ENCODE measurements around the gene ZIK1. TPM values are rescaled to one million over a fixed set of nuclear protein-coding genes. Genes with fewer than 3 reads are reported as not detected.

ZIK1 gene
- total RNA-seq, 1 experiment from 2014 or later = not detected

- Histone ChIP-seq H3K4me1 (ENCODE audit: control insufficient read depth in 1 of 2, insufficient read depth in 2 of 2, low read length in 2 of 2) (no peaks in the 10 kb centered on the region), H3K9ac (ENCODE audit: low read length) (no peak overlapping the region), H3K9me2 (ENCODE audit: insufficient read depth) (no peaks in the 10 kb centered on the region), H4K20me1 (ENCODE audit: insufficient read depth) (no peaks in the 10 kb centered on the region), H3K36me3 (ENCODE audit: control insufficient read depth in 1 of 2, insufficient read depth in 2 of 2, low read length in 2 of 2) (no peaks in the 10 kb centered on the region), H3K4me2 (ENCODE audit: low read length) (no peak overlapping the region), H2AFZ (ENCODE audit: low read depth, low read length, poor library complexity, severe bottlenecking) (no peak overlapping the region), H3K27me3 (ENCODE audit: insufficient read depth, low read length) (no peaks in the 10 kb centered on the region), H3K79me2 (ENCODE audit: insufficient read depth, low read length) (no peaks in the 10 kb centered on the region), H3K27ac (ENCODE audit: low read depth, low read length) (no peak overlapping the region), H3K9me3 (ENCODE audit: control insufficient read depth in 1 of 2, insufficient read depth in 1 of 2, low read depth in 1 of 2, low read length in 2 of 2) (peaks cover 41 to 50% of the 10 kb centered on the region in 2 experiments; a peak in 2 of 4 replicates), H3K4me3 (replicated peaks in 1 of 2; ENCODE audit: low read depth in 1 of 2, low read length in 2 of 2) (no peak overlapping the region)
- CTCF ChIA-PET = no interaction called here
- BruUV-seq (replicated peaks) = no TSS peak
- no peak for ATAC-seq
- TF ChIP-seq TCF7L2 (IDR thresholded peaks at IDR 0.05; ENCODE audit: borderline replicate concordance, extremely low read depth, insufficient read depth, insufficient read length) = no peak
- peak; percentile 98 for TF ChIP-seq CBX3 (IDR thresholded peaks at IDR 0.05; ENCODE audit: low read depth)
- TF ChIP-seq RAD21 (IDR thresholded peaks at IDR 0.05; ENCODE audit: low read depth) = 0 out of 2 replicates have a peak, but pooled peaks have one; percentile 19
- POLR2A ChIA-PET = no interaction called here
- RAD21 ChIA-PET (ENCODE audit: low non-redundant PET in 1 of 2, low total read pairs in 2 of 2, uncharacterized antibody in 2 of 2, unreplicated experiment in 2 of 2) = no interaction called here
- intact Hi-C loops (cut with micrococcal nuclease) = no loop called here
- peak; percentile 34 for DNase-seq (ENCODE audit: low read depth, low spot score)
These were observed 17.3 kb upstream of the ZIK1 start for GRCh38 chr19:57566396-57567265.

DNA sequence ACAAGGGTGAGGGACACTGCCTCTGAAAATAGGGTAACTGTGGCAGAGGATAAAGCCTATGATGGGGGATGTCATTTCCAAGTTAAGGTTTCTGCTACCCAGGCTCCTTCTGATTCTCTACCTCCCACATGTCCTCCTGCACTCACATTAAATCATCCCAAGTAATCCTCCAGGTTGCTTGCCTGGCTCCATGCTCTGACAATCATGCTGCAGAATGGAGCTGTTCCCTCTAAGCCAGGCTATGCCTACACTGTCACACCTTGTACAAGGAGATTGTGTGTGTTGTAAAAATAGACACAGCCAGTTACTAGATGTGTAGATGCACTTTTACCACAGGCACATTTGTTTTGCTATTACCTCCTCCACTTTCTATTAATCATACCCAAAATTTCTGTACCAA is 13.2 kb upstream of the ZIK1 start:
- Histone ChIP-seq H3K4me3 (replicated peaks in 1 of 2; ENCODE audit: low read depth in 1 of 2, low read length in 2 of 2) (no peak overlapping the region), H4K20me1 (ENCODE audit: insufficient read depth) (no peaks in the 10 kb centered on the region), H3K4me2 (ENCODE audit: low read length) (no peak overlapping the region), H3K79me2 (ENCODE audit: insufficient read depth, low read length) (no peaks in the 10 kb centered on the region), H3K9me3 (ENCODE audit: control insufficient read depth in 1 of 2, insufficient read depth in 1 of 2, low read depth in 1 of 2, low read length in 2 of 2) (peaks cover 64 to 76% of the 10 kb centered on the region in 2 experiments; a peak in 2 of 4 replicates), H3K27ac (ENCODE audit: low read depth, low read length) (no peak overlapping the region), H3K9ac (ENCODE audit: low read length) (no peak overlapping the region), H2AFZ (ENCODE audit: low read depth, low read length, poor library complexity, severe bottlenecking) (no peak overlapping the region), H3K36me3 (ENCODE audit: control insufficient read depth in 1 of 2, insufficient read depth in 2 of 2, low read length in 2 of 2) (peaks cover 15 to 29% of the 10 kb centered on the region in 2 experiments), H3K4me1 (ENCODE audit: control insufficient read depth in 1 of 2, insufficient read depth in 2 of 2, low read length in 2 of 2) (no peaks in the 10 kb centered on the region), H3K9me2 (ENCODE audit: insufficient read depth) (no peaks in the 10 kb centered on the region), H3K27me3 (ENCODE audit: insufficient read depth, low read length) (no peaks in the 10 kb centered on the region)
- CTCF ChIA-PET = no interaction called here
- no peak for DNase-seq (ENCODE audit: low read depth, low spot score)
- ATAC-seq = no peak
- POLR2A ChIA-PET = no interaction called here
- intact Hi-C loops (cut with micrococcal nuclease) = loop anchor here (10.0 kb wide), 1 partner anchor 136 kb away; the partner anchor contains the start of gene ZNF749
- RAD21 ChIA-PET (ENCODE audit: low non-redundant PET in 1 of 2, low total read pairs in 2 of 2, uncharacterized antibody in 2 of 2, unreplicated experiment in 2 of 2) = no interaction called here
- TF ChIP-seq ZNF274 (IDR thresholded peaks at IDR 0.05; ENCODE audit: low read depth, low read length) = no peak
- TF ChIP-seq EZH2 (IDR thresholded peaks at IDR 0.05) = no peak
- TF ChIP-seq EZH2phosphoT487 (IDR thresholded peaks at IDR 0.05; ENCODE audit: borderline replicate concordance) = no peak
- TF ChIP-seq POLR2A (IDR thresholded peaks at IDR 0.05; ENCODE audit: borderline replicate concordance, extremely low read depth, insufficient read depth, insufficient read length) = no peak
- TF ChIP-seq, protein P1, sequence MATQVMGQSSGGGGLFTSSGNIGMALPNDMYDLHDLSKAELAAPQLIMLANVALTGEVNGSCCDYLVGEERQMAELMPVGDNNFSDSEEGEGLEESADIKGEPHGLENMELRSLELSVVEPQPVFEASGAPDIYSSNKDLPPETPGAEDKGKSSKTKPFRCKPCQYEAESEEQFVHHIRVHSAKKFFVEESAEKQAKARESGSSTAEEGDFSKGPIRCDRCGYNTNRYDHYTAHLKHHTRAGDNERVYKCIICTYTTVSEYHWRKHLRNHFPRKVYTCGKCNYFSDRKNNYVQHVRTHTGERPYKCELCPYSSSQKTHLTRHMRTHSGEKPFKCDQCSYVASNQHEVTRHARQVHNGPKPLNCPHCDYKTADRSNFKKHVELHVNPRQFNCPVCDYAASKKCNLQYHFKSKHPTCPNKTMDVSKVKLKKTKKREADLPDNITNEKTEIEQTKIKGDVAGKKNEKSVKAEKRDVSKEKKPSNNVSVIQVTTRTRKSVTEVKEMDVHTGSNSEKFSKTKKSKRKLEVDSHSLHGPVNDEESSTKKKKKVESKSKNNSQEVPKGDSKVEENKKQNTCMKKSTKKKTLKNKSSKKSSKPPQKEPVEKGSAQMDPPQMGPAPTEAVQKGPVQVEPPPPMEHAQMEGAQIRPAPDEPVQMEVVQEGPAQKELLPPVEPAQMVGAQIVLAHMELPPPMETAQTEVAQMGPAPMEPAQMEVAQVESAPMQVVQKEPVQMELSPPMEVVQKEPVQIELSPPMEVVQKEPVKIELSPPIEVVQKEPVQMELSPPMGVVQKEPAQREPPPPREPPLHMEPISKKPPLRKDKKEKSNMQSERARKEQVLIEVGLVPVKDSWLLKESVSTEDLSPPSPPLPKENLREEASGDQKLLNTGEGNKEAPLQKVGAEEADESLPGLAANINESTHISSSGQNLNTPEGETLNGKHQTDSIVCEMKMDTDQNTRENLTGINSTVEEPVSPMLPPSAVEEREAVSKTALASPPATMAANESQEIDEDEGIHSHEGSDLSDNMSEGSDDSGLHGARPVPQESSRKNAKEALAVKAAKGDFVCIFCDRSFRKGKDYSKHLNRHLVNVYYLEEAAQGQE (IDR thresholded peaks at IDR 0.05; ENCODE audit: low read depth) = no peak
- TF ChIP-seq ZFX (IDR thresholded peaks at IDR 0.05) = no peak
- TF ChIP-seq JUND (IDR thresholded peaks at IDR 0.05) = no peak
- no peak for TF ChIP-seq ELF1 (IDR thresholded peaks at IDR 0.05; ENCODE audit: borderline replicate concordance, low read depth)
- TF ChIP-seq, protein P2, sequence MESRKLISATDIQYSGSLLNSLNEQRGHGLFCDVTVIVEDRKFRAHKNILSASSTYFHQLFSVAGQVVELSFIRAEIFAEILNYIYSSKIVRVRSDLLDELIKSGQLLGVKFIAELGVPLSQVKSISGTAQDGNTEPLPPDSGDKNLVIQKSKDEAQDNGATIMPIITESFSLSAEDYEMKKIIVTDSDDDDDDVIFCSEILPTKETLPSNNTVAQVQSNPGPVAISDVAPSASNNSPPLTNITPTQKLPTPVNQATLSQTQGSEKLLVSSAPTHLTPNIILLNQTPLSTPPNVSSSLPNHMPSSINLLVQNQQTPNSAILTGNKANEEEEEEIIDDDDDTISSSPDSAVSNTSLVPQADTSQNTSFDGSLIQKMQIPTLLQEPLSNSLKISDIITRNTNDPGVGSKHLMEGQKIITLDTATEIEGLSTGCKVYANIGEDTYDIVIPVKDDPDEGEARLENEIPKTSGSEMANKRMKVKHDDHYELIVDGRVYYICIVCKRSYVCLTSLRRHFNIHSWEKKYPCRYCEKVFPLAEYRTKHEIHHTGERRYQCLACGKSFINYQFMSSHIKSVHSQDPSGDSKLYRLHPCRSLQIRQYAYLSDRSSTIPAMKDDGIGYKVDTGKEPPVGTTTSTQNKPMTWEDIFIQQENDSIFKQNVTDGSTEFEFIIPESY (IDR thresholded peaks at IDR 0.05; ENCODE audit: extremely low read depth, insufficient replicate concordance, low read length) = no peak
- BruUV-seq (replicated peaks) = no TSS peak
